ENCODE results near the gene GRIA4. TPM values are rescaled to one million over a fixed set of nuclear protein-coding genes. Genes with fewer than 3 reads are reported as not detected.

Gene GRIA4
- total RNA-seq, 3 donors from 2014 or later (not counting 1 experiment from before 2014, with no cell fraction given) = not detected

GRCh38 chr11:105799263-105799662, 189.4 kb downstream of the GRIA4 start:
- no peaks in the 10 kb centered on the region for H3K36me3 Mint-ChIP-seq
- Histone ChIP-seq H3K4me1 (ENCODE audit: control insufficient read depth, insufficient read depth, low read length) (no peaks in the 10 kb centered on the region), H3K27ac (ENCODE audit: low read length) (no peak overlapping the region), H3K36me3 (ENCODE audit: control insufficient read depth, insufficient read depth, low read length) (no peaks in the 10 kb centered on the region), H3K9me3 (ENCODE audit: control insufficient read depth, insufficient read depth, low read length) (no peaks in the 10 kb centered on the region), H3K27me3 (ENCODE audit: control insufficient read depth, insufficient read depth, low read length) (no peaks in the 10 kb centered on the region), H3K4me3 (ENCODE audit: low read length) (no peak overlapping the region)
- intact Hi-C loops (cut with micrococcal nuclease) = no loop called here
- no peaks in the 10 kb centered on the region for H3K4me1 Mint-ChIP-seq
- no peak for TF ChIP-seq CTCF (IDR thresholded peaks at IDR 0.05)
- no peaks in the 10 kb centered on the region for H3K27me3 Mint-ChIP-seq (ENCODE audit: low read depth in 2 of 2)
- DNase-seq (no peak), ATAC-seq (no peak)
- WGBS (ENCODE audit: insufficient coverage) = 86% methylated on average over 2 of the region's 2 CpGs
- peaks cover 2 to 5% of the 10 kb centered on the region in 2 donors for H3K9me3 Mint-ChIP-seq
- H3K27ac Mint-ChIP-seq = no peak overlapping the region
- H3K4me3 Mint-ChIP-seq = no peak overlapping the region

GRCh38 chr11:105799728-105800462, 190.0 kb downstream of the GRIA4 start:
- Histone ChIP-seq H3K36me3 (ENCODE audit: control insufficient read depth, insufficient read depth, low read length) (no peaks in the 10 kb centered on the region), H3K27me3 (ENCODE audit: control insufficient read depth, insufficient read depth, low read length) (no peaks in the 10 kb centered on the region), H3K27ac (ENCODE audit: low read length) (no peak overlapping the region), H3K4me3 (ENCODE audit: low read length) (no peak overlapping the region), H3K4me1 (ENCODE audit: control insufficient read depth, insufficient read depth, low read length) (no peaks in the 10 kb centered on the region), H3K9me3 (ENCODE audit: control insufficient read depth, insufficient read depth, low read length) (no peaks in the 10 kb centered on the region)
- no peak overlapping the region for H3K4me3 Mint-ChIP-seq
- TF ChIP-seq CTCF (IDR thresholded peaks at IDR 0.05) = no peak
- intact Hi-C loops (cut with micrococcal nuclease) = no loop called here
- peaks cover 2 to 5% of the 10 kb centered on the region in 2 donors for H3K9me3 Mint-ChIP-seq
- no peaks in the 10 kb centered on the region for H3K36me3 Mint-ChIP-seq
- WGBS (ENCODE audit: insufficient coverage) = 62% methylated on average over 2 of the region's 2 CpGs
- H3K4me1 Mint-ChIP-seq = no peaks in the 10 kb centered on the region
- no peak overlapping the region for H3K27ac Mint-ChIP-seq
- ATAC-seq (no peak), DNase-seq (no peak)
- H3K27me3 Mint-ChIP-seq (ENCODE audit: low read depth in 2 of 2) = no peaks in the 10 kb centered on the region

GRCh38 chr11:105802390-105802789, 192.5 kb downstream of the GRIA4 start:
- TF ChIP-seq CTCF (IDR thresholded peaks at IDR 0.05) = no peak
- Histone ChIP-seq H3K4me3 (ENCODE audit: low read length) (no peak overlapping the region), H3K36me3 (ENCODE audit: control insufficient read depth, insufficient read depth, low read length) (no peaks in the 10 kb centered on the region), H3K27me3 (ENCODE audit: control insufficient read depth, insufficient read depth, low read length) (no peaks in the 10 kb centered on the region), H3K9me3 (ENCODE audit: control insufficient read depth, insufficient read depth, low read length) (no peaks in the 10 kb centered on the region), H3K27ac (ENCODE audit: low read length) (no peak overlapping the region), H3K4me1 (ENCODE audit: control insufficient read depth, insufficient read depth, low read length) (no peaks in the 10 kb centered on the region)
- no peak for ATAC-seq
- H3K4me1 Mint-ChIP-seq = no peaks in the 10 kb centered on the region
- H3K9me3 Mint-ChIP-seq = peaks cover 4 to 6% of the 10 kb centered on the region in 2 donors
- H3K36me3 Mint-ChIP-seq = no peaks in the 10 kb centered on the region
- H3K4me3 Mint-ChIP-seq = no peak overlapping the region
- H3K27me3 Mint-ChIP-seq (ENCODE audit: low read depth in 2 of 2) = no peaks in the 10 kb centered on the region
- no peak overlapping the region for H3K27ac Mint-ChIP-seq
- no peak for DNase-seq
- intact Hi-C loops (cut with micrococcal nuclease) = no loop called here

GRCh38 chr11:105811242-105811641, 201.4 kb downstream of the GRIA4 start:
- TF ChIP-seq CTCF (IDR thresholded peaks at IDR 0.05) = no peak
- Histone ChIP-seq H3K36me3 (ENCODE audit: control insufficient read depth, insufficient read depth, low read length) (no peaks in the 10 kb centered on the region), H3K4me1 (ENCODE audit: control insufficient read depth, insufficient read depth, low read length) (no peaks in the 10 kb centered on the region), H3K27me3 (ENCODE audit: control insufficient read depth, insufficient read depth, low read length) (no peaks in the 10 kb centered on the region), H3K9me3 (ENCODE audit: control insufficient read depth, insufficient read depth, low read length) (no peaks in the 10 kb centered on the region), H3K4me3 (ENCODE audit: low read length) (no peak overlapping the region), H3K27ac (ENCODE audit: low read length) (no peak overlapping the region)
- DNase-seq (no peak), ATAC-seq (no peak)
- H3K4me3 Mint-ChIP-seq = no peak overlapping the region
- intact Hi-C loops (cut with micrococcal nuclease) = no loop called here
- H3K27ac Mint-ChIP-seq = no peak overlapping the region
- 73% methylated on average over 5 of the region's 5 CpGs for WGBS (ENCODE audit: insufficient coverage)
- no peaks in the 10 kb centered on the region for H3K4me1 Mint-ChIP-seq
- no peaks in the 10 kb centered on the region for H3K36me3 Mint-ChIP-seq
- H3K27me3 Mint-ChIP-seq (ENCODE audit: low read depth in 2 of 2) = no peaks in the 10 kb centered on the region
- H3K9me3 Mint-ChIP-seq = peaks cover 8% of the 10 kb centered on the region in 2 donors
